Measurements from ENCODE around the gene OVCH1.

OVCH1 gene

DNA sequence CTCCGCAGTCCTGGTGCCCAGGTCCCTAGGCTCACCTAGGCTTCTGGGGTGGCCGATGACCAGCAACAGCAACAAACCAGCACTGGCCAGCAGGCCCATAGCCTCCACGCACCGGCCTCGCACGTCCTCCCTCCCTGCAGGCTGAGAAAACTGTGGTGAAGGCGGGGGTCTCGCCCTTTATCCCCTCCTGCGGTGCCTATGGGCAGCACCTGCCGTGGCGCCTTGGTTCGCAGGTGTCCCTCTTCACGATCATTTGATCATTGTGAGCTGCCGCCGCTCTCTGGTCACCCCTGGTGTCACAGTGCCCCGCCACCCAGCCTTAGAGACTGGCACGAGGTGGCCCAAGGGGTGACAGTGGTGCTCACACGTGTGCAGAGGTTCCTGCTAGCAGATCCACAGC lies at the start of gene OVCH1:
OVCH1 (minus strand) TSS at position 99 of the 400 bp plus-strand sequence; CDS start at position 99, 0 bp downstream.
- no peak for DNase-seq (ENCODE audit: low spot score)

GRCh38 chr12:29547151-29547632 lies 49.7 kb upstream of the OVCH1 start:
- DNase-seq (ENCODE audit: low spot score) = no peak

DNA sequence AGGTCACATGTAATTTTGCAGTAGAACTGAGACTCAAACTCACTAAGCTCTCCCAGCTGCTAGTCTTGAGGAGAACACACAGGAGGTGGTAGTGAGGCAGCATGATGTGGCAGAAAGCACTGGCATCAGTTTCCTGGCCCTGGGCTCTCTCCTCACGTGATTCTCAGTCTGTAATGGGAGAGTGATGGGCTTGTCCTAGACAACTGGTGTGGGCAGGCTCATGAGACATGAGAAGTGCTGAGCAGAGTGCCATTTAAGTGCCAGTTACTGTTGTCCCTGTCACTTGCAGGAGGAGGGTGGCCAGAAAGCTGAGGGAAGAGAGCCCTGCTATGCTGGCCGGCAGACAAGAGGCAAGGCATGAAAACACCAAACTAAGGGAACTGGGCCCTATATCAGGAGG lies 48.5 kb upstream of the OVCH1 start:
- DNase-seq (ENCODE audit: low spot score) = no peak

- no peak for DNase-seq (ENCODE audit: low spot score)
These were observed 47.6 kb upstream of the OVCH1 start for GRCh38 chr12:29545102-29545467.

DNA sequence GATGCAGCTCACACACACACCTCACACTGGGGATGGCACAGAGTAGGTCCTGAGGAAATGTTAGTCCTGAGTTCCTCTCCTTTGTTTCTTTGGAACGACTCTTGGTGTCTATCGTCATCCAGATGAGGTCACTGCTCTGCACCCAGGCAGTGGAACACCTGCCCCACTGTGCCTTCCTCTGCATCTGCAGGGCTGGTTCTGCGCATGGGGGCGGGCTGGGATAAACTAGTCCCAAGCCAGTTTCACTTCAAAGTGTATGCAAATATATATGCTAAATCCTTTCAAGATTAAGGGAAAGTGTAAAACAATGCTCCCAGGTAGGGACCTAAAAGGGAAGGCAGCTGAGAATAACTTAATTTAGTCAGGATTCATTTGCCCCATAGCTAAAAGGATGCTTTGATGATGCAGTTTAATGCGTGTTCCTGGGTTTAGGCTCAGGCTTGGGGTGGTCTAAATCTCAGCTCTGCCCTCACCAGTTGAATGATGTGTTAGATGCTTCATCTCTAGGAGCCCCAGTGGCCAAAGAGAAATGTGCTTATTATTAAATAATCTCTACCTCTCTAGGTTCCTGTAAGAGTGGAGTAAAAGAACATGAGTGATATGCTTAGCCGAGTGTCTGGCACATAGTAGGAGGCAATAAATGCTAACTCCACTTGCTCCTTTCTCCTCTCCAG lies 47.1 kb upstream of the OVCH1 start:
- no peak for DNase-seq (ENCODE audit: low spot score)

GRCh38 chr12:29543036-29543435 lies 45.5 kb upstream of the OVCH1 start:
- no peak for DNase-seq (ENCODE audit: low spot score)

GRCh38 chr12:29537298-29537697 lies 39.8 kb upstream of the OVCH1 start:
- DNase-seq (ENCODE audit: low spot score) = no peak

DNA sequence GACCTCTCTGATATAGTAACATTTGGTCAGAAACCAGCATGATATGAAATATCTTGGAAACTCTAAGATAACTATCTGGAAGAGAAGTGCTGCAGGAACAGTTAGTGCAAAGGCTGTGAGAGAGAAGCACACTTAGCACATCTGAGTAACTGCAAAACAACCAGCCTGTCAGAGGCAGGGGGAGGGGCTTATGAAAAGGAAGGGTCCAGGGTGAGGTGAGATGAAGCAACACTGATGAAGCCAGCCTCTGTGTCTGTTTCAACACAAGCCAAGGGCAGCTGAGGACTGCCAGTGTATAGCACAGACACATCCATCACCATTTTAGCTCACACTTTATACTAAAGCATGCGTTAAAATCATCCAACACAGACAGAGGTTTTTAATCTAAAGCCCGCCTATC lies 37.4 kb upstream of the OVCH1 start:
- no peak for DNase-seq (ENCODE audit: low spot score)

DNA sequence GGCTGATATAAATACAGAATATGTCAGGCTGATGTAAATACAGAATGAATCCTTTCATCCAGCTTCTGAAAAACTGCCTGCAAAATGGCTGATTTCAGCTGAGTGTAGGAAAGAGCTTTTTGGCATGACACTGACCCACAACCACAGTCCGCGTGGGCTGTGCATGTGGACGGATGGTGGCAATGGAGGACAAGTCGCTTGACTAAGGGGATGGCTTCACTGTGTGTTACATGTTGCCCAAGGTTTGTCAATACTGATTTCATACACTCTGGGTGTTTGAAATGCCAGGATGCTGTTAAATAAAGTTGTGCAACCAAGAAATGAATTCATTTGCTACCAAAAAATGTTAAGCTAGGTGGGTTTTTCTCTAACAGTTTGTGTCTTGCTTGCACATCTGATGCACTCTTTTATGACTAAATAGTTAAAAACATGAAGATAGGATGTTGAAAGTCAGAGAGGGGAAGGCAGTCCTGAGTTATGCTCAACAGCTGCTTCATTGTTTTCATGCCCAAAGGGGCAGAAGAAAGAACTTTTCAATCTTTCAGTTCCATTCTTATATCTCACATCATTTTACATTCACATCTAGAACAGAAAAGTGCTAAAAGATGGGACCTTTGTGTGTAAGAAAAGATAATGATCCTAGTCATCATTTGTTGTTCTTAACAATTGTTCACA lies 36.5 kb upstream of the OVCH1 start:
- no peak for DNase-seq (ENCODE audit: low spot score)

DNA sequence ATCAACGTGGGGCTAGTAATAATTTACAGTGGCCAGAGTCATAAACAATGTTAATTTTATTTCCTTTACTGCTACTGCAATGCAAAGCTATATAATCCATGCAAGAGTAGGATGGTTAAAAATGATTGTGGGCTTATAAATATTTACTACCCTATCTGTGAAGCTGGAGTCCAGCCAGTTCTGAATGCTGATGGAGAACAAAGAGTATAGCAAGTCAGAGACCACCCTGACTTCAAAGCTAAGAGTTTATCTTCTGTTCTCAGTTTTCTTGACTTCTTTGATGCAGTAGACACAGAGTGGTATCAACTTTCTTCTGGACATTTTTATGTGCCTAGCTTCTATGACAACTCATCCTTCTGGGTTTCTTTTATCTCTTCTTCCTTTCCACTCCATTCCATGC lies 34.0 kb upstream of the OVCH1 start:
- DNase-seq (ENCODE audit: low spot score) = no peak

- DNase-seq (ENCODE audit: low spot score) = no peak
These were observed 33.0 kb upstream of the OVCH1 start for GRCh38 chr12:29530436-29530835.

- DNase-seq (ENCODE audit: low spot score) = no peak
These were observed 30.7 kb upstream of the OVCH1 start for GRCh38 chr12:29528161-29528560.

DNA sequence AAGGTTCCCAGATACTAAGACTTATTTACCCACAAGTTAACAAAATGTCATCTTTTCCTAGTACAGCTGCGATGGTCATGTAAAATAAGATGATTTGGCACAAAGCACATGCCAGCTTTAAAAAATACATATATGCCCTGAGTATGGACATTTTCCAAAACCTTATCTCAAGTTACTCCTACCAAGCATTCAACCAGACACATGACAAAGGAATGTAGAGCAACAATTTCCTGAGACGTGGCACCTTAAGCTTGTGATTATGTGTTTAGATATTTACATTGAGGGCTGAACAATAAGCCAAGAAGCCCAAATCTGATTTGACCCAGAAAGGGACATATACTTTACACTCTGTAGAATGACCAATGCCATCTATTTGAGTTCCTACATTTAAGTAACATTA lies 24.5 kb upstream of the OVCH1 start:
- DNase-seq (ENCODE audit: low spot score) = no peak

DNA sequence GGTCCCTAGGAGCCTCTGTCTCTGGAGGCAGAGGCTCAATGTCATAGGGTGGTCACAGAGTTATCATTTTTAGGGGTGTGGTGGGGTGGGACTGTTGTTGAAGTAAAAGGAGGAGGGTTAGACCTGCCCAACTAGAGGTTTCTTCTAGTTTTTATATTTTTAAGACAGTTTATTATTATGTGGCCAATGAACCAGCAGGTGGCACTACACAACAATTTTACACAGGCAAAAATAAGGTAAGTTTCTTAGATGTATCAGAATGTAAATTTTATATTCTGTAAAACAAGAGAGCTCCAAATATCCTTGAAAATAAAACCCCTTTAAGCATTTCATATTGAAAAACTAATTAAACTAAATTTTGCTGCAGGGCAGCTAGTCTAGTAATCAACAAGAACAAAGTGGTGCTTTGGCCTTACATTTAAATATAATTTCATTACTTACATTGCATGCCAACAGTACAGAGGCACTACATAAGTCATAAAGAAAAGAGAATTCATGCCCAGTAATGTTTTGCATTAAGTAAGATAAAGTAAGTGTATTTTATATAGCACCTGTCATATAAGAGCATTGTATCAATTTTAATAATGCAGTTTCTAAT lies 22.2 kb upstream of the OVCH1 start:
- peak; percentile 15 for DNase-seq (ENCODE audit: low spot score)

GRCh38 chr12:29518407-29518806 lies 20.9 kb upstream of the OVCH1 start:
- DNase-seq (ENCODE audit: low spot score) = no peak

DNA sequence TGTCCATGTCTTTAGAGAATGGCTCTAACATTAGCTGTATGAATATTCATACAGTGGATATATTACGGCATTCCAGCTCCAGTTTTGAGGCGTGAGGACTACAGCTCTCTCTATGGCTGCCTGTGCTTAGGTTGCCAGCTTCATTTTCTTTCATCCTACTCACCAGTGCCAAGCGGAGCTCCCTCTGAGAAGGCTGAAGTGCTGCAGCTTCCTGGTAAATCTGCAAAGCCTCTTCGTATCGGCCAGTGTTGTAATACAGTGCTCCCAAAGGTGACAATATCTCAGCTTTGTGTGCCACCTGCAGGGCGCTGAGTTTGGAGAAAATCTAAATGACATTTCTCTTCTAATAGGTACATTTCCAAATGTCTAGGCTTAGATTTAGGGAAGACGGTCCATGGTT lies 19.8 kb upstream of the OVCH1 start:
- DNase-seq (ENCODE audit: low spot score) = no peak

GRCh38 chr12:29516431-29516875 lies 19.0 kb upstream of the OVCH1 start:
- peak; percentile 65 for DNase-seq (ENCODE audit: low spot score)

DNA sequence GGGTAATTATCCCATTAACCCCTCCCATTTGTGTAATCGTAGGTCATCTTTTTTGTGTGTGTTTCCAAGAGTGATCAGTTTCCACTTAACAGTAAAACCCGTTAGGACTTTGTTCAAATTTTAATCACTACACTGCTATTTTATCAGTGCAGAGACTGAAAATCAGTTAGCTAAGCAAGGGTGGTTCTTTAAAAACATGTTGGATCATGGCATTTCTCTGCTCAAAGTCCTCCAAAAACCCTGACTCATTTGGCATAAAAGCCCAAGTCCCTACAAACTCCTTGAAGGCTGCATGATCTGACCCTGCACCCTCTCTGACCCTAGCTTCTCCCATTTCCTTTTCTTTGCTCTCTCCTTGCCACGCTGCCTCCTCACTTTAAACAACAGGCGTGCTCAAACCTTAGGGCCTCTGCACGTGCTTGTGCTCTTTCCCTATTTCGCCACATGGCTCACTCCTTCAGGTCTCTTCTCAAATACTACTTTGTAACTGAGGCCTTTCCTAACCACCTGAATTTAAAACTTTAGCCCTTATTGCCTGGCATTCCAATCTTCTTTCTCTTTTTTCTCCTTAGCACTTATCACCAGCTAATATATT lies 13.2 kb upstream of the OVCH1 start:
- DNase-seq (ENCODE audit: low spot score) = no peak

DNA sequence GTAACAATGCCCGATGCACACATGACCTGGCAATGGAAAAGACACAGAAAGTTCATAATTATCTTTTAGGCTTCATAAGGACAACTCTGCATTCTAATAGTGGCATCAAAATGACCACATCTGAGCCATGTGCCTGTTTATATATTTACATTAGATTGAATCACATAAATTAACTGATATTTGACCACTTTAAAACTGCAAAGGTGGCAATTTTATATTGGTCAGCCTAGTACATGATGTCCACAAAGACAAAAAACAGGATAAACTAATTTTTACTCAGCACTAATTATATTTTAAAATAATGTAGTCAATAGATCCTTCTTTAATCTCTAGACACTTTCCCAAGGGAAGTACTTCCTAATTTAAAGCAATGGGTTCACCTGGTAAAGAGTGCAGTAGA lies 12.0 kb upstream of the OVCH1 start:
- no peak for DNase-seq (ENCODE audit: low spot score)

- no peak for DNase-seq (ENCODE audit: low spot score)
These were observed 11.5 kb upstream of the OVCH1 start for GRCh38 chr12:29508949-29509348.

DNA sequence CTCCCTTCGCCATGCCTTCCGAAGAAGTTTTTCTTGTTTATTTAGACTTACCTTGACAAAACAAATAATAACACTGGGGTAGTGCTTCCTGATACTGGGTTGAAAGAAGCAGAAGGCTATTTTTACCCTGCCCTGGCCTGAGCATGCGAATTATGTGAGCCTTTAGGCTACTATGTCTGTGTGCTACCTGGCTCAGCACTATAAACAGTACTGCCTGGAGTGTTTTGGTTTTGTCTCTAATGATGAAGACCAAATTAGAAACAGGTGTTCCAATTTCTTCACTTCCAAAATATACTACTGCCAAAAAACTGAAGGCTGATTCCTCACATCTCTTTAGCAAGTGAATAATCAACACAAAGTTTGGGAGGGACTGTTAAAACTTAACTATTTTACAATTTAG lies 7.6 kb upstream of the OVCH1 start:
- no peak for DNase-seq (ENCODE audit: low spot score)

DNA sequence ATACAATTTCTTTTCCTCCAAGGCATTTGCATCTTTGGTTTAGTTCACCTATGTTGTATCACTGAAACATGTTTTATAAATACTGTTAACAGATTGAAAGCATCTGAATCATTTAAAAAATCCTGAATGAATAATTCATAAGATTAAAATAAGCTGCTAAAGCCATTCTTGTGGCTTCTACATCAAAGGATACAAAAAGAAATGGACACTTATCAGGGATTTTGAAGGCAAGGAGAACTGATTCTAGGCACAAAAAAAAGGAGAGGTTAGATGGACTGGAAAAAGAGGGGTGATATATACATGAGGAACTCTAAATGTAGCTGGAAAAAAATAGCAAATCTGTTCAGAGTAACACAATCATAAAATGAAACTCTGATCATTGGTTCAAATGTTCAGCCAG lies 5.8 kb upstream of the OVCH1 start:
- no peak for DNase-seq (ENCODE audit: low spot score)

GRCh38 chr12:29499235-29499634 lies 1.7 kb upstream of the OVCH1 start:
- no peak for DNase-seq (ENCODE audit: low spot score)

All from COLO829 (cell line).